ENCODE data around the gene PCSK2. TPM values are rescaled to one million over a fixed set of nuclear protein-coding genes. Genes with fewer than 3 reads are reported as not detected.

PCSK2 gene
- polyA plus RNA-seq, 2 donors = 0.02 to 0.13 TPM

- no peaks in the 10 kb centered on the region for H3K9me3 ChIP-seq (ENCODE audit: control insufficient read depth in 2 of 2, insufficient read depth in 1 of 2, low read depth in 1 of 2, low read length in 1 of 2)
- H3K27ac ChIP-seq (ENCODE audit: low read depth in 2 of 2, low read length in 1 of 2) = no peak overlapping the region
- H3K4me1 ChIP-seq (ENCODE audit: control insufficient read depth in 2 of 2, insufficient read depth in 2 of 2, low read length in 1 of 2) = no peaks in the 10 kb centered on the region
- H3K4me3 ChIP-seq (ENCODE audit: low read depth in 1 of 2, low read length in 2 of 2) = no peak overlapping the region
- H3K36me3 ChIP-seq (ENCODE audit: control insufficient read depth in 2 of 2, insufficient read depth in 2 of 2, low read length in 1 of 2) = no peaks in the 10 kb centered on the region
- WGBS, 2 donors = 79 to 81% methylated on average over 4 of the region's 4 CpGs
- H3K27me3 ChIP-seq (ENCODE audit: control insufficient read depth in 1 of 2, insufficient read depth in 2 of 2, low read length in 2 of 2) = peaks cover 0 to 1% of the 10 kb centered on the region in 2 donors
Observed at GRCh38 chr20:17233626-17234025, 6.8 kb downstream of the PCSK2 start.

GRCh38 chr20:17236766-17237165 lies 9.9 kb downstream of the PCSK2 start:
- H3K4me3 ChIP-seq (ENCODE audit: low read depth in 1 of 2, low read length in 2 of 2) = no peak overlapping the region
- no peak overlapping the region for H3K27ac ChIP-seq (ENCODE audit: low read depth in 2 of 2, low read length in 1 of 2)
- H3K9me3 ChIP-seq (ENCODE audit: control insufficient read depth in 2 of 2, insufficient read depth in 1 of 2, low read depth in 1 of 2, low read length in 1 of 2) = no peaks in the 10 kb centered on the region
- H3K36me3 ChIP-seq (ENCODE audit: control insufficient read depth in 2 of 2, insufficient read depth in 2 of 2, low read length in 1 of 2) = no peaks in the 10 kb centered on the region
- no peaks in the 10 kb centered on the region for H3K4me1 ChIP-seq (ENCODE audit: control insufficient read depth in 2 of 2, insufficient read depth in 2 of 2, low read length in 1 of 2)
- H3K27me3 ChIP-seq (ENCODE audit: control insufficient read depth in 1 of 2, insufficient read depth in 2 of 2, low read length in 2 of 2) = no peaks in the 10 kb centered on the region

GRCh38 chr20:17248224-17248623 lies 21.4 kb downstream of the PCSK2 start:
- no peak overlapping the region for H3K4me3 ChIP-seq (ENCODE audit: low read depth in 1 of 2, low read length in 2 of 2)
- no peaks in the 10 kb centered on the region for H3K4me1 ChIP-seq (ENCODE audit: control insufficient read depth in 2 of 2, insufficient read depth in 2 of 2, low read length in 1 of 2)
- no peaks in the 10 kb centered on the region for H3K27me3 ChIP-seq (ENCODE audit: control insufficient read depth in 1 of 2, insufficient read depth in 2 of 2, low read length in 2 of 2)
- H3K27ac ChIP-seq (ENCODE audit: low read depth in 2 of 2, low read length in 1 of 2) = no peak overlapping the region
- H3K36me3 ChIP-seq (ENCODE audit: control insufficient read depth in 2 of 2, insufficient read depth in 2 of 2, low read length in 1 of 2) = no peaks in the 10 kb centered on the region
- no peaks in the 10 kb centered on the region for H3K9me3 ChIP-seq (ENCODE audit: control insufficient read depth in 2 of 2, insufficient read depth in 1 of 2, low read depth in 1 of 2, low read length in 1 of 2)
- 87% methylated on average over 3 of the region's 3 CpGs for WGBS, 2 donors

- whole genome bisulfite sequencing, 2 donors = 38 to 39% methylated on average over 3 of the region's 3 CpGs
- H3K27ac ChIP-seq (ENCODE audit: low read depth in 2 of 2, low read length in 1 of 2) = no peak overlapping the region
- no peaks in the 10 kb centered on the region for H3K36me3 ChIP-seq (ENCODE audit: control insufficient read depth in 2 of 2, insufficient read depth in 2 of 2, low read length in 1 of 2)
- H3K4me1 ChIP-seq (ENCODE audit: control insufficient read depth in 2 of 2, insufficient read depth in 2 of 2, low read length in 1 of 2) = no peaks in the 10 kb centered on the region
- no peaks in the 10 kb centered on the region for H3K9me3 ChIP-seq (ENCODE audit: control insufficient read depth in 2 of 2, insufficient read depth in 1 of 2, low read depth in 1 of 2, low read length in 1 of 2)
- H3K27me3 ChIP-seq (ENCODE audit: control insufficient read depth in 1 of 2, insufficient read depth in 2 of 2, low read length in 2 of 2) = no peaks in the 10 kb centered on the region
- no peak overlapping the region for H3K4me3 ChIP-seq (ENCODE audit: low read depth in 1 of 2, low read length in 2 of 2)
Observed at GRCh38 chr20:17262786-17263185, 35.9 kb downstream of the PCSK2 start.

- 81 to 86% methylated on average over 3 of the region's 3 CpGs for WGBS, 2 donors
- no peaks in the 10 kb centered on the region for H3K4me1 ChIP-seq (ENCODE audit: control insufficient read depth in 2 of 2, insufficient read depth in 2 of 2, low read length in 1 of 2)
- no peaks in the 10 kb centered on the region for H3K27me3 ChIP-seq (ENCODE audit: control insufficient read depth in 1 of 2, insufficient read depth in 2 of 2, low read length in 2 of 2)
Observed at GRCh38 chr20:17273717-17274116, 46.9 kb downstream of the PCSK2 start.

GRCh38 chr20:17276101-17276500 lies 49.3 kb downstream of the PCSK2 start:
- Histone ChIP-seq H3K9me3 (ENCODE audit: control insufficient read depth in 2 of 2, insufficient read depth in 1 of 2, low read depth in 1 of 2, low read length in 1 of 2) (no peaks in the 10 kb centered on the region), H3K27me3 (ENCODE audit: control insufficient read depth in 1 of 2, insufficient read depth in 2 of 2, low read length in 2 of 2) (no peaks in the 10 kb centered on the region), H3K36me3 (ENCODE audit: control insufficient read depth in 2 of 2, insufficient read depth in 2 of 2, low read length in 1 of 2) (no peaks in the 10 kb centered on the region), H3K27ac (ENCODE audit: low read depth in 2 of 2, low read length in 1 of 2) (no peak overlapping the region), H3K4me3 (ENCODE audit: low read depth in 1 of 2, low read length in 2 of 2) (no peak overlapping the region), H3K4me1 (ENCODE audit: control insufficient read depth in 2 of 2, insufficient read depth in 2 of 2, low read length in 1 of 2) (no peaks in the 10 kb centered on the region)

More at GRCh38 chr20:17273717-17274116, 46.9 kb downstream of the PCSK2 start:
- Histone ChIP-seq H3K4me3 (ENCODE audit: low read depth in 1 of 2, low read length in 2 of 2) (no peak overlapping the region), H3K27ac (ENCODE audit: low read depth in 2 of 2, low read length in 1 of 2) (no peak overlapping the region), H3K36me3 (ENCODE audit: control insufficient read depth in 2 of 2, insufficient read depth in 2 of 2, low read length in 1 of 2) (no peaks in the 10 kb centered on the region), H3K9me3 (ENCODE audit: control insufficient read depth in 2 of 2, insufficient read depth in 1 of 2, low read depth in 1 of 2, low read length in 1 of 2) (no peaks in the 10 kb centered on the region)

- Histone ChIP-seq H3K4me1 (ENCODE audit: control insufficient read depth in 2 of 2, insufficient read depth in 2 of 2, low read length in 1 of 2) (no peaks in the 10 kb centered on the region), H3K36me3 (ENCODE audit: control insufficient read depth in 2 of 2, insufficient read depth in 2 of 2, low read length in 1 of 2) (no peaks in the 10 kb centered on the region), H3K4me3 (ENCODE audit: low read depth in 1 of 2, low read length in 2 of 2) (no peak overlapping the region), H3K9me3 (ENCODE audit: control insufficient read depth in 2 of 2, insufficient read depth in 1 of 2, low read depth in 1 of 2, low read length in 1 of 2) (no peaks in the 10 kb centered on the region), H3K27me3 (ENCODE audit: control insufficient read depth in 1 of 2, insufficient read depth in 2 of 2, low read length in 2 of 2) (no peaks in the 10 kb centered on the region), H3K27ac (ENCODE audit: low read depth in 2 of 2, low read length in 1 of 2) (no peak overlapping the region)
Observed at GRCh38 chr20:17281478-17281877, 54.6 kb downstream of the PCSK2 start.

- no peak overlapping the region for H3K27ac ChIP-seq (ENCODE audit: low read depth in 2 of 2, low read length in 1 of 2)
- no peaks in the 10 kb centered on the region for H3K36me3 ChIP-seq (ENCODE audit: control insufficient read depth in 2 of 2, insufficient read depth in 2 of 2, low read length in 1 of 2)
- no peaks in the 10 kb centered on the region for H3K27me3 ChIP-seq (ENCODE audit: control insufficient read depth in 1 of 2, insufficient read depth in 2 of 2, low read length in 2 of 2)
- WGBS, 2 donors = 74 to 76% methylated on average over 3 of the region's 3 CpGs
- H3K4me3 ChIP-seq (ENCODE audit: low read depth in 1 of 2, low read length in 2 of 2) = no peak overlapping the region
- H3K9me3 ChIP-seq (ENCODE audit: control insufficient read depth in 2 of 2, insufficient read depth in 1 of 2, low read depth in 1 of 2, low read length in 1 of 2) = no peaks in the 10 kb centered on the region
- H3K4me1 ChIP-seq (ENCODE audit: control insufficient read depth in 2 of 2, insufficient read depth in 2 of 2, low read length in 1 of 2) = no peaks in the 10 kb centered on the region
Observed at GRCh38 chr20:17282501-17282900, 55.7 kb downstream of the PCSK2 start.

GRCh38 chr20:17287503-17287902 lies 60.7 kb downstream of the PCSK2 start:
- 77 to 88% methylated on average over 2 of the region's 2 CpGs for WGBS, 2 donors
- Histone ChIP-seq H3K4me1 (ENCODE audit: control insufficient read depth in 2 of 2, insufficient read depth in 2 of 2, low read length in 1 of 2) (no peaks in the 10 kb centered on the region), H3K36me3 (ENCODE audit: control insufficient read depth in 2 of 2, insufficient read depth in 2 of 2, low read length in 1 of 2) (no peaks in the 10 kb centered on the region), H3K27ac (ENCODE audit: low read depth in 2 of 2, low read length in 1 of 2) (no peak overlapping the region), H3K9me3 (ENCODE audit: control insufficient read depth in 2 of 2, insufficient read depth in 1 of 2, low read depth in 1 of 2, low read length in 1 of 2) (no peaks in the 10 kb centered on the region), H3K4me3 (ENCODE audit: low read depth in 1 of 2, low read length in 2 of 2) (no peak overlapping the region), H3K27me3 (ENCODE audit: control insufficient read depth in 1 of 2, insufficient read depth in 2 of 2, low read length in 2 of 2) (no peaks in the 10 kb centered on the region)

- Histone ChIP-seq H3K36me3 (ENCODE audit: control insufficient read depth in 2 of 2, insufficient read depth in 2 of 2, low read length in 1 of 2) (no peaks in the 10 kb centered on the region), H3K9me3 (ENCODE audit: control insufficient read depth in 2 of 2, insufficient read depth in 1 of 2, low read depth in 1 of 2, low read length in 1 of 2) (no peaks in the 10 kb centered on the region), H3K4me3 (ENCODE audit: low read depth in 1 of 2, low read length in 2 of 2) (no peak overlapping the region), H3K27me3 (ENCODE audit: control insufficient read depth in 1 of 2, insufficient read depth in 2 of 2, low read length in 2 of 2) (no peaks in the 10 kb centered on the region), H3K4me1 (ENCODE audit: control insufficient read depth in 2 of 2, insufficient read depth in 2 of 2, low read length in 1 of 2) (no peaks in the 10 kb centered on the region), H3K27ac (ENCODE audit: low read depth in 2 of 2, low read length in 1 of 2) (no peak overlapping the region)
- 73 to 80% methylated on average over 3 of the region's 3 CpGs for WGBS, 2 donors
Observed at GRCh38 chr20:17287998-17288397, 61.2 kb downstream of the PCSK2 start.

Data from esophagus (tissue), 2 donors.